Measurements from ENCODE around the gene HOXC10.

HOXC10 gene

GRCh38 chr12:54010053-54010971 lies 25.4 kb downstream of the HOXC10 start:
- no peak for DNase-seq (ENCODE audit: extremely low read depth, low read depth)
- TF ChIP-seq CTCF (IDR thresholded peaks at IDR 0.05; ENCODE audit: low read depth, low read length, missing control alignments) = no peak
- H3K4me3 ChIP-seq (replicated peaks; ENCODE audit: low read depth, low read length) = peak overlapping the region; percentile 41

GRCh38 chr12:54010972-54011664 lies 26.2 kb downstream of the HOXC10 start:
- TF ChIP-seq CTCF (IDR thresholded peaks at IDR 0.05; ENCODE audit: low read depth, low read length, missing control alignments) = no peak
- no peak overlapping the region for H3K4me3 ChIP-seq (replicated peaks; ENCODE audit: low read depth, low read length)
- DNase-seq (ENCODE audit: extremely low read depth, low read depth) = no peak

- TF ChIP-seq CTCF (IDR thresholded peaks at IDR 0.05; ENCODE audit: low read depth, low read length, missing control alignments) = no peak
- no peak for DNase-seq (ENCODE audit: extremely low read depth, low read depth)
- no peak overlapping the region for H3K4me3 ChIP-seq (replicated peaks; ENCODE audit: low read depth, low read length)
These were observed 27.0 kb downstream of the HOXC10 start for GRCh38 chr12:54011665-54012532.

- DNase-seq (ENCODE audit: extremely low read depth, low read depth) = no peak
- TF ChIP-seq CTCF (IDR thresholded peaks at IDR 0.05; ENCODE audit: low read depth, low read length, missing control alignments) = no peak
- H3K4me3 ChIP-seq (replicated peaks; ENCODE audit: low read depth, low read length) = no peak overlapping the region
These were observed 27.9 kb downstream of the HOXC10 start for GRCh38 chr12:54012631-54013409.

GRCh38 chr12:54014377-54015017 lies 29.6 kb downstream of the HOXC10 start:
- TF ChIP-seq CTCF (IDR thresholded peaks at IDR 0.05; ENCODE audit: low read depth, low read length, missing control alignments) = no peak
- DNase-seq (ENCODE audit: extremely low read depth, low read depth) = no peak
- H3K4me3 ChIP-seq (replicated peaks; ENCODE audit: low read depth, low read length) = no peak overlapping the region
